Epithelial cell of proximal tubule (primary cell): ENCODE measurements around the gene CNOT6. TPM values are rescaled to one million over a fixed set of nuclear protein-coding genes. Genes with fewer than 3 reads are reported as not detected.
"Not testable (repeated sequence)": the region's sequence is repeated elsewhere in the genome, so short reads cannot be mapped to it uniquely, and the experiment has no call there.

Source experiments
- DNase-seq: peaks from one replicate; pipeline ENCODE4 v3.0.0-alpha.2; 2011; ENCODE audit warnings: low read depth
- H3K4me3 ChIP-seq: 2 replicates; pipeline ENCODE4 v1.5.1; 2011; ENCODE audit warnings: low read depth, mild to moderate bottlenecking, low read length
- total RNA-seq: library from RNA; depleted of rRNA; stranded (reverse); fragments of >200 nt; gene quantifications from 2 replicates; pipeline ENCODE4 v1.2.3, GENCODE V29; 2015
- TF ChIP-seq, protein P1 (sequence below): conservative IDR thresholded peaks from 2 replicates; pipeline ENCODE4 v1.5.1; 2012; ENCODE audit warnings: low read depth, mild to moderate bottlenecking, low read length

CNOT6 gene
- total RNA-seq, 1 donor from 2014 or later = 10.0 TPM

DNA sequence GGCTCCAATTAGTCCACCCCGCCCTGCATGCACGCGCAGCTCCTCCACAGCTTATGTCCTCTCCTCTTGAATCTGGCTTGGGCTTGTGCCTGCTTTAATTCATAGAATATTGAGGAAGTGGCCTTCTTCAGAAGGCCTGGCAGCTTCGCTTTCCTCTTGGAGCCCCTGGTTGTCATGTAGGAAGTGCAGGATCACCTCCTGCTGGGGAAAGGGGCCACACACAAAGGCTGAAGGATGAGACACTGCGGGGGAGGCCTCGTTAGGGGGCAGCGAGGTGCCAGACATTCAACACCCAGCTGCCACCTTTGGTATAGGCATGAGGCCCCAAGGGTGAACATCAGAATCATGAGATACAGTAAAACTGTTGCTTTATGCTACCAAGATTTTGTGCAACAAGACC is 2.7 kb upstream of the CNOT6 start:
- TF ChIP-seq, protein P1, sequence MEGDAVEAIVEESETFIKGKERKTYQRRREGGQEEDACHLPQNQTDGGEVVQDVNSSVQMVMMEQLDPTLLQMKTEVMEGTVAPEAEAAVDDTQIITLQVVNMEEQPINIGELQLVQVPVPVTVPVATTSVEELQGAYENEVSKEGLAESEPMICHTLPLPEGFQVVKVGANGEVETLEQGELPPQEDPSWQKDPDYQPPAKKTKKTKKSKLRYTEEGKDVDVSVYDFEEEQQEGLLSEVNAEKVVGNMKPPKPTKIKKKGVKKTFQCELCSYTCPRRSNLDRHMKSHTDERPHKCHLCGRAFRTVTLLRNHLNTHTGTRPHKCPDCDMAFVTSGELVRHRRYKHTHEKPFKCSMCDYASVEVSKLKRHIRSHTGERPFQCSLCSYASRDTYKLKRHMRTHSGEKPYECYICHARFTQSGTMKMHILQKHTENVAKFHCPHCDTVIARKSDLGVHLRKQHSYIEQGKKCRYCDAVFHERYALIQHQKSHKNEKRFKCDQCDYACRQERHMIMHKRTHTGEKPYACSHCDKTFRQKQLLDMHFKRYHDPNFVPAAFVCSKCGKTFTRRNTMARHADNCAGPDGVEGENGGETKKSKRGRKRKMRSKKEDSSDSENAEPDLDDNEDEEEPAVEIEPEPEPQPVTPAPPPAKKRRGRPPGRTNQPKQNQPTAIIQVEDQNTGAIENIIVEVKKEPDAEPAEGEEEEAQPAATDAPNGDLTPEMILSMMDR = no peak
- DNase-seq = no peak
- no peak overlapping the region for H3K4me3 ChIP-seq

DNA sequence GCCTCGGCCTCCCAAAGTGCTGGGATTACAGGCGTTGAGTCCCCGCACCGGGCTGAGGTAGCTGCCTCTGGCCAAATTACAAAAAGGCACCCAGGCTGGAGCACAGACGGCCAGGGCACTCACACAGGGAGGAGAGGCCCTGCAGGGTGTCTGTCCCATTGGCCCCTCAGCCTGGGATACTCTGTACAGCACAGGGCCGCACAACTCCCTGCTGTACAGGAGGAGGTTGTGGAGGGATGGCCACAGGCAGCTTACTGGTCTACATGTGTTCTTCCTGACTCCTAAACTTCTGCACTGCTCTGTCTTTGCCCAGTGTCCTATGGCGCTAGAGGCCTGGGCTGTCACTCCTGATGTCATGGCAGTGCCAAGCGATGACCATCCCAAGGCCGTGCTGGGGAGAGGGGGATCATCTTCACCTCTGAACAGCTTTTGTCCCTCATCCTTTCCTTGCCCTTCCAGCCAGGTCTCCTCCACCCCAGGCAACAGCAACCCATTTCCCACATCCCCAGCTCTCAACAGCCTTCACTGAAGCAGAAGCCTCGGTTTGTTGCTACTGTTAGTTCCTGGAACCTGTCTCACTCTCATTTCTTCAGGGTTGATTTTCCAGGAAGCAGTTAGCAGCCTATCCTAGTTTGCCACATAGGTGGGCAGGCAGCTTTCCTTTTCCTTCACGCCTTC is 1.8 kb upstream of the CNOT6 start:
- TF ChIP-seq, protein P1 = no peak
- no peak for DNase-seq
- no peak overlapping the region for H3K4me3 ChIP-seq

DNA sequence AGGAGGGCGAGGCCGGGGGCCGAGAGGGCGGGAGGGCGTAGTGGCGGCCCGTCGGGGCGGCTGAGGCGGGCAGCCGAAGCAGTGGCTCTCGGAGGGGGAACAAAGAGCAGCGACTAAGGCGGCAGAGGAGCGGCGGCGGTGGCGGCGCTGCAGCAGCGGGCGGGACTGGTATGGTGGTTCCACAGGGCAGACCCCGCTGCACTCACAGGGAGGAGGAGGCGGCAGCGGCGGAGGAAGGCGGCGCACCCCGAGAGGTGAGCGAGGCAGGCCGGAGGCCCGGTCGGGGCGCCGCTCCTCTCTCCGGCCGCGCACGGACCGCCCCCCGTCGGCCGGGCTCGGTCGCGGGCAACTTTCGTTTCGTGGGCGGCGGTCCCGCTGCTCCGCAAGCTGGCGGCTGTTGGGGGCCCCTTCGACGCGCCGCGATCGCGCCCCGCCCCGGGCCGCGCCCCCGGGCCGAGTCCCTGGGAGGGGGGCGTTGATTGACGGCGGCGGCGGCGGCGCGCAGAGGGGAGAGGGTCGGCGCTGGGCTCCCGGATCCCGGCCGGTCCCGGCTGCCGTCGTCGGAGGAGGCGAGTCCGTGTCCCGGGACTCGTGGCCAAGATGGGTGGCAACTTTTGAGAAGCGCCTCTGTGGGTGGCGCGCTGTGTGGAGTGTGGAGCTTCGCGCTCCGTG is 467 bp downstream of the CNOT6 start:
- TF ChIP-seq, protein P1 = no peak

DNA sequence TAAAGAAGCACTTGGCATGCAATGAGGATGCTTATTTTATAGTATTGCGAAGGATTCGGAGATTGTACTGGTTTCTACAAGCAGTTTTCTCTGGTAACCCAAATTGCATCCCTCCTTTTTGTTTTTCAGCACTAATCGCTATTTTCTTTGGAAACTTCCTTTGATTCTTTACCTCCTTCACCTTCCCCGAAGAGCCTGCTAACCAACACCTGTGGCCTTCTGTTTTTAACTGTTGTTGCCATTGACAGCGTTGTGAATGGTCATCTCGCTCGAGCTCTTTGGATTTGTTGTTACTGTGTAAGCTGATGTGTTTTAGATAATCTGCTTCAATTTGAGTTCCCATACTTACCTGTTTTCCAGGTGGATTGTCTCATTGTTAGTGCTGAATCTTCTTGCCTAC is 1.1 kb downstream of the CNOT6 start:
- no peak for DNase-seq
- peak overlapping the region; percentile 76 for H3K4me3 ChIP-seq
- TF ChIP-seq, protein P1 = no peak

More for the DNA sequence above, 467 bp downstream of the CNOT6 start:
- no peak for DNase-seq
- H3K4me3 ChIP-seq = peak overlapping the region; percentile 76

DNA sequence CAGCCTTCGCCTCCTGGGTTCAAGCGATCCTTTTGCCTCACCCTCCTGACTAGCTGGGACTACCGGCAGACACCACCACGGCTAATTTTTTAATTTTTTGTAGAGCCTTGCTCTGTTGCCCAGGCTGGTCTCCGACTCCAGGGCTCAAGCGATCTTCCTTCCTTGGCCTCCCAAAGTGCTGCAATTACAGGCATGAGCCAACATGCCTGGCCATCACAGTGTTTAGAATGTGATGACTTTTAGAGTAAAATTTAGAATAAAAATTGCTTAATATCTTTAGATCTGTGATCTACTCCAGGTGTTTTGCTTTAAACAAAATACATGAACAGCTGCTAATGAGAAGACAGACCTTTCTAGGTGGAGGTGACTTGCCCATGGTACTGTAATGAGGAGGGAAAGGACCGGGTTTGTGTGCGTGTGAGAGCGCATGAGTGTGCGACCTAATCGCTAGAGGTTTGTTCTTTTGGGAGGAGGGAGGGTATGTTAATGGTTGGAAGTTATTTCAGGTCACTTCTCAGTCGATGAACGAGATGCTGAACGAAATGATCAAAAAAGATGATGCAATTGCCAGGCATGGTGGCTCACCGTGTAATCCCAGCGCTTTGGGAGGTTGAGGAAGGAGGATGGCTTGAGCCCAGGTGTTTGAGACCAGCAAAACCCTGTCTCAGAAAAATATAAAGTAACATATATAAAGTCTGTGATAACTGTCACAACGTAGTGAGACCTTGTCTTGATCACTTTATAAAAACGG is 2.0 kb downstream of the CNOT6 start:
- peak overlapping the region; percentile 76 for H3K4me3 ChIP-seq
- no peak for DNase-seq
- TF ChIP-seq, protein P1 = no peak

DNA sequence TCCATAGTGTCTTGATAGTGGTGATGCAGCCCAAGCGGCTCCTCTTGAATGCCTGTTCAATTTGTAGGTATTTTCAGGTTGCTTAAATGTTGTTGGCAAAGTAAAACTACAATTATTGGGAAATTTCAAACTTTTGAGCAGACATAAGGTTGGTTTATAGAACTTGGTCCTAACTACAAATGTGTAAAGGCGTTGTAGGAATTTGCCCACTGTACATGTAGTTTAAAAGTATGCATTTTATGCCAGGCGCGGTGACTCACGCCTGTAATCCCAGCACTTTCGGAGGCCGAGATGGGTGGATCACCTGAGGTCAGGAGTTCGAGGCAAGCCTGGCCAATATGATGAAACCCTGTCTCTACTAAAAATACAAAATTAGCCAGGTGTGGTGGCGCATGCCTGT is 2.6 kb downstream of the CNOT6 start:
- not testable (repeated sequence) for H3K4me3 ChIP-seq

DNA sequence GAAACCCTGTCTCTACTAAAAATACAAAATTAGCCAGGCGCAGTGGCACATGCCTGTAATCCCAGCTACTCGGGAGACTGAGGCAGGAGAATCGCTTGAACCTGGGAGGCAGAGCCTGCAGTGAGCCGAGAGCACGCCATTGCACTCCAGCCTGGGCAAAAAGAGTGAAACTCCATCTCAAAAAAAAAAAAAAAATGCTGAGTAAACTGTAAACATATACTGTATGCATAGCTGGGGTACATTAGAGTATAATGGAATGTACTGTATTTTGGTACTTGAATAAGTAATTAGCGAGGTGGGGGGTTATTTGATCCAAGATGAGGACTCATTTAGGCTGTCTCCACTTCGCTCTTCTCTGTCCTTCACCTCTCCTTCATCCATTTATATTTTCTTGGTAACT is 3.7 kb downstream of the CNOT6 start:
- not testable (repeated sequence) for DNase-seq, H3K4me3 ChIP-seq

More for the DNA sequence above, 2.6 kb downstream of the CNOT6 start:
- not testable (repeated sequence) for DNase-seq
